ENCODE measurements around the gene AQP3.
"Not testable (repeated sequence)": the region's sequence is repeated elsewhere in the genome, so short reads cannot be mapped to it uniquely, and the experiment has no call there.

AQP3 gene

GRCh38 chr9:33446946-33447798, at the start of gene AQP3:
AQP3 (minus strand) TSS chr9:33447593; CDS start chr9:33447530, 63 bp downstream.
- DNase-seq (ENCODE audit: low read depth): peak; percentile 12

- not testable (repeated sequence) for DNase-seq (ENCODE audit: low read depth)
Measured at GRCh38 chr9:33493819-33494218, 46.4 kb upstream of the AQP3 start.

- DNase-seq (ENCODE audit: low read depth): no peak
Measured at GRCh38 chr9:33489066-33489465, 41.7 kb upstream of the AQP3 start.

- not testable (repeated sequence) for DNase-seq (ENCODE audit: low read depth)
Measured at GRCh38 chr9:33485312-33485711, 37.9 kb upstream of the AQP3 start.

- DNase-seq (ENCODE audit: low read depth): no peak
Measured at GRCh38 chr9:33480976-33481375, 33.6 kb upstream of the AQP3 start.

- no peak for DNase-seq (ENCODE audit: low read depth)
Measured at GRCh38 chr9:33480106-33480505, 32.7 kb upstream of the AQP3 start.

- DNase-seq (ENCODE audit: low read depth): no peak
Measured at GRCh38 chr9:33476503-33476902, 29.1 kb upstream of the AQP3 start.

- DNase-seq (ENCODE audit: low read depth): no peak
Measured at GRCh38 chr9:33475357-33475756, 28.0 kb upstream of the AQP3 start.

- peak; percentile 98 for DNase-seq (ENCODE audit: low read depth)
Measured at GRCh38 chr9:33473643-33474352, 26.4 kb upstream of the AQP3 start, which contains the start of gene NOL6. NOL6 (minus strand) TSS chr9:33473924; CDS start chr9:33473842, 82 bp downstream.

- DNase-seq (ENCODE audit: low read depth): no peak
Measured at GRCh38 chr9:33472881-33473615, 25.7 kb upstream of the AQP3 start.

GRCh38 chr9:33472171-33472880, 24.9 kb upstream of the AQP3 start:
- no peak for DNase-seq (ENCODE audit: low read depth)

GRCh38 chr9:33471361-33471760, 24.0 kb upstream of the AQP3 start:
- DNase-seq (ENCODE audit: low read depth): no peak

- DNase-seq (ENCODE audit: low read depth): no peak
Measured at GRCh38 chr9:33469891-33470290, 22.5 kb upstream of the AQP3 start.

GRCh38 chr9:33468797-33469621, 21.6 kb upstream of the AQP3 start:
- no peak for DNase-seq (ENCODE audit: low read depth)

- DNase-seq (ENCODE audit: low read depth): no peak
Measured at GRCh38 chr9:33468215-33468730, 20.9 kb upstream of the AQP3 start.

- DNase-seq (ENCODE audit: low read depth): no peak
Measured at GRCh38 chr9:33467526-33467925, 20.1 kb upstream of the AQP3 start.

GRCh38 chr9:33466565-33467495, 19.4 kb upstream of the AQP3 start:
- no peak for DNase-seq (ENCODE audit: low read depth)

GRCh38 chr9:33465596-33466564, 18.5 kb upstream of the AQP3 start:
- DNase-seq (ENCODE audit: low read depth): no peak

Data from fibroblast of the conjunctiva (primary cell).